Gastrocnemius medialis (tissue), 4 donors: ENCODE measurements around the gene NINJ2. TPM values are rescaled to one million over a fixed set of nuclear protein-coding genes. Genes with fewer than 3 reads are reported as not detected.

ENCODE experiments used
- ATAC-seq, 2 donors: fragments of 150-250 bp; one replicate each; pipeline ENCODE4 v1.9.1; 2016
- DNase-seq, 2 donors: peaks; one replicate each; pipeline ENCODE4 v3.0.0-alpha.2; 2019
- H3K27ac ChIP-seq, 4 donors: fragments of 200-600 bp; sonication (generic); 1 replicate in 1 of 4; 2 replicates in 3 of 4; pipeline ENCODE4 v1.5.1; 2016 to 2018; ENCODE audit warnings: mild to moderate bottlenecking in 2 of 4, moderate library complexity in 1 of 4
- H3K27me3 ChIP-seq, 3 donors: fragments of 200-600 bp; sonication (generic) in 2 of 3; 1 replicate in 1 of 3; 2 replicates in 2 of 3; pipeline versions ENCODE4 v1.5.1 to v1.6.0; 2016 to 2019; ENCODE audit warnings: mild to moderate bottlenecking in 1 of 3, moderate library complexity in 1 of 3
- H3K36me3 ChIP-seq, 2 donors: fragments of 200-600 bp; sonication (generic) in 1 of 2; one replicate each; pipeline ENCODE4 v1.5.1; 2017 to 2018
- H3K4me1 ChIP-seq, 2 donors: fragments of 200-600 bp; sonication (generic) in 1 of 2; one replicate each; pipeline ENCODE4 v1.5.1; 2016 to 2017; ENCODE audit warnings: mild to moderate bottlenecking in 2 of 2
- H3K4me3 ChIP-seq, 4 donors: fragments of 200-600 bp; sonication (generic) in 3 of 4; 1 replicate in 1 of 4; 2 replicates in 3 of 4; pipeline ENCODE4 v1.5.1; 2016 to 2019; ENCODE audit warnings: mild to moderate bottlenecking in 2 of 4
- H3K9me3 ChIP-seq, 3 donors: fragments of 200-600 bp; sonication (generic) in 2 of 3; 1 replicate in 1 of 3; 2 replicates in 2 of 3; pipeline ENCODE4 v1.5.1; 2016 to 2019
- POLR2A ChIP-seq, 2 donors: fragments of 450-650 bp; IDR thresholded peaks; one replicate each; pipeline ENCODE4 v1.6.1; 2017; ENCODE audit warnings: antibody characterized with exemption in 2 of 2, mild to moderate bottlenecking in 2 of 2, moderate library complexity in 2 of 2
- in situ Hi-C, 4 donors: fragments of 200-750 bp; cut with MboI; loops; one replicate each; pipeline versions ENCODE4 v1.15.0 to v1.8.0; 2017; ENCODE audit warnings: low sequenced_read_pairs in 4 of 4
- intact Hi-C: fragments of 100-400 bp; cut with DNase I; formaldehyde crosslinking; loops from one replicate; pipeline ENCODE4 v1.15.1; 2023; ENCODE audit warnings: low total_unique reads
- total RNA-seq, 4 donors: library from RNA; depleted of rRNA; stranded (reverse); fragments of >200 nt; gene quantifications; one replicate each; pipeline versions ENCODE4 v1.1.0 to v1.2.3, GENCODE V29; 2016
- TF ChIP-seq, protein P1 (sequence below), 5 experiments: fragments of 450-650 bp in 3 of 5; fragments of 200-600 bp in 2 of 5; sonication (generic) in 2 of 5; IDR thresholded peaks in 4 of 5; conservative IDR thresholded peaks in 1 of 5; 1 replicate in 4 of 5; 2 replicates in 1 of 5; pipeline ENCODE4 v1.5.1; 2016 to 2019; ENCODE audit warnings: antibody characterized with exemption in 5 of 5, mild to moderate bottlenecking in 3 of 5, moderate library complexity in 3 of 5

NINJ2 gene
- total RNA-seq, 4 donors from 2014 or later = 12.0 to 106 (median 78.5) TPM

DNA sequence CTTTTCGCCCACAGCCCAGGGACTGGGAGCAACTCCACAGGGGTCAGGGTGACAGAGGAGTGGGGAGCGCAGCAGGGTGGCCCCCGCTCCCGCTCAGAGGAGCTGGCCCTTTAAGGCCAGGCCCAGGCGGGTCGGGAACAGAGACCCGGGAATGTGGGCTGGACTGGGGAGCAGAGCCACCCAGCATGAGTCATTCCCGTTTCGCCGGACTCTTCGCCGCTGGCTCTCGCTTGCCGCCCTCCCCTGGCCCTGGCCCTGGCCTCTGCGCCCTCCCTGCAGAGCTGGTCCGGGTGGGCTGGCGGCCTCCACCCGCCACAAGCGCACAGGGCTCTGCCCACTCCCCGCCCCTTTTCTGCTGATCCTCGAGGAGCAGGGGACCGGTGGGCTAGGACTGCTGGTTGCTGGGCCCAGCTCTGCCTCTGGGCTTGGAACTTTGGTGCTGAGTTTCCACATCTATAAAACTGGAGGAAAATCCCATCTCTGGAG is 92.8 kb downstream of the NINJ2 start:
- H3K36me3 ChIP-seq = no peaks in the 10 kb centered on the region
- in situ Hi-C loops (loop anchor here (5.0 to 25.0 kb wide), 8 partner anchors 74 to 1042 kb away; partner anchors contain the start of gene FBXL14 (in 3 of the 4)), intact Hi-C loops (loop anchor here (1.0 to 5.0 kb wide), 4 partner anchors 80 to 1037 kb away; partner anchors contain the start of gene RAD52)
- H3K9me3 ChIP-seq = no peaks in the 10 kb centered on the region
- peak overlapping the region; percentile 63 to 74 (median 71) for H3K4me3 ChIP-seq
- TF ChIP-seq, protein P1, sequence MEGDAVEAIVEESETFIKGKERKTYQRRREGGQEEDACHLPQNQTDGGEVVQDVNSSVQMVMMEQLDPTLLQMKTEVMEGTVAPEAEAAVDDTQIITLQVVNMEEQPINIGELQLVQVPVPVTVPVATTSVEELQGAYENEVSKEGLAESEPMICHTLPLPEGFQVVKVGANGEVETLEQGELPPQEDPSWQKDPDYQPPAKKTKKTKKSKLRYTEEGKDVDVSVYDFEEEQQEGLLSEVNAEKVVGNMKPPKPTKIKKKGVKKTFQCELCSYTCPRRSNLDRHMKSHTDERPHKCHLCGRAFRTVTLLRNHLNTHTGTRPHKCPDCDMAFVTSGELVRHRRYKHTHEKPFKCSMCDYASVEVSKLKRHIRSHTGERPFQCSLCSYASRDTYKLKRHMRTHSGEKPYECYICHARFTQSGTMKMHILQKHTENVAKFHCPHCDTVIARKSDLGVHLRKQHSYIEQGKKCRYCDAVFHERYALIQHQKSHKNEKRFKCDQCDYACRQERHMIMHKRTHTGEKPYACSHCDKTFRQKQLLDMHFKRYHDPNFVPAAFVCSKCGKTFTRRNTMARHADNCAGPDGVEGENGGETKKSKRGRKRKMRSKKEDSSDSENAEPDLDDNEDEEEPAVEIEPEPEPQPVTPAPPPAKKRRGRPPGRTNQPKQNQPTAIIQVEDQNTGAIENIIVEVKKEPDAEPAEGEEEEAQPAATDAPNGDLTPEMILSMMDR (IDR thresholded peaks at IDR 0.05 in 4 of 5, conservative IDR thresholded peaks at IDR 0.05 in 1 of 5) = no peak
- TF ChIP-seq POLR2A (IDR thresholded peaks at IDR 0.05) = peak; percentile 49 to 65
- H3K4me1 ChIP-seq = peaks cover 20 to 23% of the 10 kb centered on the region in 2 donors
- ATAC-seq (peak; percentile 64 to 69), DNase-seq (peak; percentile 83 to 85)
- no peaks in the 10 kb centered on the region for H3K27me3 ChIP-seq
- peak overlapping the region; percentile 86 to 95 (median 92) for H3K27ac ChIP-seq

GRCh38 chr12:569803-570434 is 93.3 kb downstream of the NINJ2 start:
- TF ChIP-seq, protein P1 (IDR thresholded peaks at IDR 0.05 in 4 of 5, conservative IDR thresholded peaks at IDR 0.05 in 1 of 5) = peak; percentile 87 to 97 (median 97)
- no peak for TF ChIP-seq POLR2A (IDR thresholded peaks at IDR 0.05)
- H3K27ac ChIP-seq = peak overlapping the region; percentile 86 to 95 (median 92)
- DNase-seq (peak; percentile 67 to 83), ATAC-seq (peak; percentile 41 to 52)
- no peaks in the 10 kb centered on the region for H3K27me3 ChIP-seq
- H3K4me3 ChIP-seq = peak overlapping the region; percentile 63 to 74 (median 71)
- H3K4me1 ChIP-seq = peaks cover 20 to 22% of the 10 kb centered on the region in 2 donors
- intact Hi-C loops (loop anchor here (1.0 to 5.0 kb wide), 5 partner anchors 81 to 1037 kb away; partner anchors contain the start of gene RAD52), in situ Hi-C loops (loop anchor here (5.0 to 25.0 kb wide), 10 partner anchors 75 to 1042 kb away; partner anchors contain the start of gene FBXL14 (in 3 of the 4))
- H3K36me3 ChIP-seq = no peaks in the 10 kb centered on the region
- no peaks in the 10 kb centered on the region for H3K9me3 ChIP-seq

DNA sequence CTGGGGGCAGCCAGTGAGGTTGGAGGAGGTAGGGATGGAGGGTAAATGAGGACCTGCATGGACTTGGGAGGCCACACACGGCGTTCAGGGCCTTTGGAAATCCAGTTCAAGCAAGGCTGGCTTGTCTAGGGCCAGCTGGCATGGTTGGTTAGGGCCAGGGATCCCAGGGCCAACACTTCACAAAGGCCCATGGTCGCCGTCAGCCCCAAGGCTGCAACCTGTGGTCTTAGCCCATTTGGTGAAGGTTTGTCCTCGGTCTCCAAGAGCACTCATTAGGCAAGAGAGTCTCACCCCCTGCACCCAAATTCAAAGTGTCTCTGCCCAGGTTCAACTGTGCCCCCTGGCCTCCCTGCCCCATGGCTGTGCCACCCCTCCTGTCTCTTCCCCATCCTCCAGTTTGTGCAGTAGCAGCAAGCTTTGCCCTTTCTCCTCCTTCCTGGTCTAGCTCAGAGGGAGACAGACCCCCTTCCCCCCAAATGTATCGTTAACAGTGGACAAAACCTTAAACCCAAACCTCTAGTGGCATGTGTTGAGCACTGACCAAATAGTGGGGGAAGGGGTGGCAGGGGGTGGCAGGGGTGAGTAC is 94.1 kb downstream of the NINJ2 start:
- ATAC-seq = no peak
- no peak for DNase-seq
- no peak for TF ChIP-seq POLR2A (IDR thresholded peaks at IDR 0.05)
- TF ChIP-seq, protein P1 (IDR thresholded peaks at IDR 0.05 in 4 of 5, conservative IDR thresholded peaks at IDR 0.05 in 1 of 5) = no peak
- H3K27me3 ChIP-seq = no peaks in the 10 kb centered on the region
- no peaks in the 10 kb centered on the region for H3K9me3 ChIP-seq
- H3K36me3 ChIP-seq = no peaks in the 10 kb centered on the region
- H3K27ac ChIP-seq = peak overlapping the region; percentile 86 to 95 (median 92)
- in situ Hi-C loops = loop anchor here (5.0 to 25.0 kb wide), 5 partner anchors 243 to 1043 kb away; partner anchors contain the start of gene FBXL14 (in 3 of the 4)
- peak overlapping the region; percentile 63 to 74 (median 71) for H3K4me3 ChIP-seq
- H3K4me1 ChIP-seq = peaks cover 20 to 22% of the 10 kb centered on the region in 2 donors
- intact Hi-C loops = loop anchor here (1.0 kb wide), 1 partner anchor 245 kb away; no protein-coding TSS in a partner anchor

- intact Hi-C loops = no loop called here
- DNase-seq = no peak
- in situ Hi-C loops = loop anchor here (5.0 to 25.0 kb wide), 5 partner anchors 244 to 1044 kb away; partner anchors contain the start of gene FBXL14 (in 3 of the 4)
These were observed 94.8 kb downstream of the NINJ2 start for GRCh38 chr12:568486-568885.

More at GRCh38 chr12:568486-568885, 94.8 kb downstream of the NINJ2 start:
- H3K36me3 ChIP-seq = no peaks in the 10 kb centered on the region
- no peaks in the 10 kb centered on the region for H3K27me3 ChIP-seq
- H3K9me3 ChIP-seq = no peaks in the 10 kb centered on the region
- no peak overlapping the region for H3K4me3 ChIP-seq
- no peak for ATAC-seq
- H3K4me1 ChIP-seq = peaks cover 20 to 22% of the 10 kb centered on the region in 2 donors
- TF ChIP-seq, protein P1 (IDR thresholded peaks at IDR 0.05 in 4 of 5, conservative IDR thresholded peaks at IDR 0.05 in 1 of 5) = no peak
- no peak for TF ChIP-seq POLR2A (IDR thresholded peaks at IDR 0.05)
- H3K27ac ChIP-seq = no peak overlapping the region
